ENCODE measurements around the gene ACAD11.
A peak's percentile ranks its signal among the peaks of the same experiment; 100 is the strongest.

GRCh38 chr3:132535575-132536441 is 123.8 kb downstream of the ACAD11 start:
- TF ChIP-seq CTCF (IDR thresholded peaks at IDR 0.05): peak; percentile 81
- TF ChIP-seq ZFX (IDR thresholded peaks at IDR 0.05; ENCODE audit: borderline replicate concordance): no peak

Measured in 22Rv1 (cell line).